ENCODE data around the gene MTHFS. TPM values are rescaled to one million over a fixed set of nuclear protein-coding genes. Genes with fewer than 3 reads are reported as not detected.

Gene MTHFS
- total RNA-seq, 2 donors from 2014 or later = 20.0 to 22.0 TPM

- no peak for DNase-seq
- no peak for ATAC-seq
Measured at GRCh38 chr15:79834495-79834894, 62.3 kb downstream of the MTHFS start.

GRCh38 chr15:79832367-79833120 lies 64.3 kb downstream of the MTHFS start:
- intact Hi-C loops (cut with DNase I, micrococcal nuclease) = no loop called here
- ATAC-seq (no peak), DNase-seq (no peak)

More at GRCh38 chr15:79834495-79834894, 62.3 kb downstream of the MTHFS start:
- intact Hi-C loops (cut with DNase I, micrococcal nuclease) = no loop called here

- intact Hi-C loops (cut with DNase I, micrococcal nuclease) = no loop called here
- ATAC-seq = peak; percentile 89
- DNase-seq = no peak
Measured at GRCh38 chr15:79831604-79832003, 65.2 kb downstream of the MTHFS start.

- DNase-seq (no peak), ATAC-seq (no peak)
- intact Hi-C loops (cut with DNase I, micrococcal nuclease) = no loop called here
Measured at GRCh38 chr15:79829950-79830349, 66.9 kb downstream of the MTHFS start.

GRCh38 chr15:79828447-79828846 lies 68.4 kb downstream of the MTHFS start:
- DNase-seq (no peak), ATAC-seq (no peak)
- intact Hi-C loops (cut with DNase I, micrococcal nuclease) = no loop called here

- no peak for ATAC-seq
- no peak for DNase-seq
- intact Hi-C loops (cut with DNase I, micrococcal nuclease) = no loop called here
Measured at GRCh38 chr15:79826800-79827199, 70.0 kb downstream of the MTHFS start.

GRCh38 chr15:79824136-79824701 lies 72.6 kb downstream of the MTHFS start:
- ATAC-seq (no peak), DNase-seq (no peak)
- intact Hi-C loops (cut with DNase I, micrococcal nuclease) = no loop called here

- DNase-seq (no peak), ATAC-seq (no peak)
- intact Hi-C loops (cut with DNase I, micrococcal nuclease) = no loop called here
Measured at GRCh38 chr15:79820820-79821219, 76.0 kb downstream of the MTHFS start.

- DNase-seq = no peak
- no peak for ATAC-seq
- intact Hi-C loops (cut with DNase I, micrococcal nuclease) = no loop called here
Measured at GRCh38 chr15:79820176-79820575, 76.6 kb downstream of the MTHFS start.

- no peak for DNase-seq
- intact Hi-C loops (cut with DNase I, micrococcal nuclease) = no loop called here
- no peak for ATAC-seq
Measured at GRCh38 chr15:79816571-79816970, 80.2 kb downstream of the MTHFS start.

GRCh38 chr15:79815468-79815867 lies 81.3 kb downstream of the MTHFS start:
- intact Hi-C loops (cut with DNase I, micrococcal nuclease) = no loop called here
- DNase-seq (no peak), ATAC-seq (no peak)

GRCh38 chr15:79812541-79812940 lies 84.3 kb downstream of the MTHFS start:
- DNase-seq (no peak), ATAC-seq (no peak)
- intact Hi-C loops (cut with DNase I, micrococcal nuclease) = no loop called here

- intact Hi-C loops (cut with DNase I, micrococcal nuclease) = no loop called here
- DNase-seq = peak; percentile 13 to 41
- no peak for ATAC-seq
Measured at GRCh38 chr15:79811406-79812405, 85.1 kb downstream of the MTHFS start.

- ATAC-seq = no peak
- intact Hi-C loops (cut with DNase I, micrococcal nuclease) = no loop called here
- DNase-seq = no peak
Measured at GRCh38 chr15:79804838-79805237, 92.0 kb downstream of the MTHFS start.

GRCh38 chr15:79798311-79798710 lies 98.5 kb downstream of the MTHFS start:
- ATAC-seq (no peak), DNase-seq (no peak)
- intact Hi-C loops (cut with DNase I, micrococcal nuclease) = no loop called here

Other genes starting within 250 kb of the MTHFS start
- 1 to 10 TPM; 1.4 to 1.8 TPM for gene BCL2A1, start 74.2 kb upstream of the MTHFS start, total RNA-seq
- 10 to 100 TPM; 66.7 to 87.1 TPM for gene ZFAND6, start 162.7 kb upstream of the MTHFS start, total RNA-seq

Measured in left colon (tissue), 2 donors.